ENCODE data around the gene TPP1.

The TPP1 gene

DNA sequence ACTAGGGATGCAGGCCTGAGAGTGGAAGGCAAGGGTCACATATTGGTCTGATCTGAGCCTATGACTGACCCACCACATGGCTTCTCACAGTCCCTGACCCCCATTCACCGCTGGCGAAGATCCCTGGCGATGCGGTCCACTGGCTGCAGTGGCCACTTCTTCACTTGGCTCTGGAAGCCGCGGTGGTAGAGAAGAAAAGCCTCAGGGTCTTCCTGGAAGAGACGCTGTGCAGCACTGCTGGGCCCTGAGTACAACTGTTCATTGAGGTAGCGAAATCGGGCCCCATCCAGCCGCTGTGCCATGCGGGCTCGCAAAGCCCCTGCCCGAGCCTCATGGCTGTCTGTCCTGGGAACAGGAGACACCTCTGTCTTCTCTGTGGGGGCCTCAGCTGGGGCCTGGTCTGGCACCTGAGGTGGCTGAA, 18.2 kb downstream of the TPP1 start:
- DNase-seq (ENCODE audit: low read depth): no peak
- TF ChIP-seq, protein P1, sequence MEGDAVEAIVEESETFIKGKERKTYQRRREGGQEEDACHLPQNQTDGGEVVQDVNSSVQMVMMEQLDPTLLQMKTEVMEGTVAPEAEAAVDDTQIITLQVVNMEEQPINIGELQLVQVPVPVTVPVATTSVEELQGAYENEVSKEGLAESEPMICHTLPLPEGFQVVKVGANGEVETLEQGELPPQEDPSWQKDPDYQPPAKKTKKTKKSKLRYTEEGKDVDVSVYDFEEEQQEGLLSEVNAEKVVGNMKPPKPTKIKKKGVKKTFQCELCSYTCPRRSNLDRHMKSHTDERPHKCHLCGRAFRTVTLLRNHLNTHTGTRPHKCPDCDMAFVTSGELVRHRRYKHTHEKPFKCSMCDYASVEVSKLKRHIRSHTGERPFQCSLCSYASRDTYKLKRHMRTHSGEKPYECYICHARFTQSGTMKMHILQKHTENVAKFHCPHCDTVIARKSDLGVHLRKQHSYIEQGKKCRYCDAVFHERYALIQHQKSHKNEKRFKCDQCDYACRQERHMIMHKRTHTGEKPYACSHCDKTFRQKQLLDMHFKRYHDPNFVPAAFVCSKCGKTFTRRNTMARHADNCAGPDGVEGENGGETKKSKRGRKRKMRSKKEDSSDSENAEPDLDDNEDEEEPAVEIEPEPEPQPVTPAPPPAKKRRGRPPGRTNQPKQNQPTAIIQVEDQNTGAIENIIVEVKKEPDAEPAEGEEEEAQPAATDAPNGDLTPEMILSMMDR (IDR thresholded peaks at IDR 0.05; ENCODE audit: low read length, missing control alignments): no peak
- no peak overlapping the region for H3K4me3 ChIP-seq (replicated peaks; ENCODE audit: low read depth, low read length)

DNA sequence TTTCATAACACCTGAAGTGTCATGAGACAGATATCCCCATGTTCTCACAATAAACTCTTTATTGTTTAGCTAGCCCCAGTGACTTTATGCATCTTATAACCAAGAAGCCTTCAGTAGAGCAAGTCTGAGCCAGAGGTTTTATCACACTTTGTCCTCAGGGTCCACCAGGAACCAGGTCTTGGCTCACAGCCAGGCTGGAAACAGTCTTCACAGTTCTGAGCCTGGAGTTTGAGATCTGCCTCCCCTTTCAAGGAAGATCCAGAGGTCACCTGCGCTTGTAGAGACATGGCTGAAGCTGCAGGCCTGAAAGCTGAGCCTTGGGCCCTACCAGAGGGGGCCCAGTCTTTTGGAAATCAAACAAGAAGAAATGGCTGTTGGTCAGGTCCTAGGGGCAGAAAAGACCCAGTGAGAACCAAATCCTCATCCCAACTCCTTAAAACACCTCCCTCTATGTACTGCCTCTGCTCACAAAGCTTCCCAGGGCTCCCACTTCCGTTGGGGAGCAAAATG, 19.3 kb downstream of the TPP1 start:
- DNase-seq (ENCODE audit: low read depth): no peak
- H3K4me3 ChIP-seq (replicated peaks; ENCODE audit: low read depth, low read length): no peak overlapping the region
- TF ChIP-seq, protein P1 (IDR thresholded peaks at IDR 0.05; ENCODE audit: low read length, missing control alignments): no peak

DNA sequence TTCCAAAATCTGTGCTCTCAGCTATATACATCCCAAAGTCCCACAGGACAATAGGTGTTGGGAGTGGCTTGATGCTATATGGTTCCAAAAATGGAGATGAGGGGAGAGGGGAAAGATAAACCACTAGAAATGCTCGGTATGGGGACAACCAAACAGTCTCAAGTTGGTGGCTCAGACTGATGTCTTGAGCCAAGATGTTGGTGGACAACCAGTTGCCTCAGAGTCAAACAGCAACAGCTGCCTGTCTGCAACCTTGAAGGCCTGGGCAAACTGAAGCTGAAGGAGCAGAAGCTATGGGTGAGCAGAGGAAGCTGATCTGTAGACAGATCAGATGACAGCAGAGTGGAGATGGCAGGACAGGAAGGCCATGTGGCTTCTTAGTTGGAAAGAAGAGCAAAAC, 19.8 kb downstream of the TPP1 start:
- no peak overlapping the region for H3K4me3 ChIP-seq (replicated peaks; ENCODE audit: low read depth, low read length)
- TF ChIP-seq, protein P1 (IDR thresholded peaks at IDR 0.05; ENCODE audit: low read length, missing control alignments): no peak
- no peak for DNase-seq (ENCODE audit: low read depth)

DNA sequence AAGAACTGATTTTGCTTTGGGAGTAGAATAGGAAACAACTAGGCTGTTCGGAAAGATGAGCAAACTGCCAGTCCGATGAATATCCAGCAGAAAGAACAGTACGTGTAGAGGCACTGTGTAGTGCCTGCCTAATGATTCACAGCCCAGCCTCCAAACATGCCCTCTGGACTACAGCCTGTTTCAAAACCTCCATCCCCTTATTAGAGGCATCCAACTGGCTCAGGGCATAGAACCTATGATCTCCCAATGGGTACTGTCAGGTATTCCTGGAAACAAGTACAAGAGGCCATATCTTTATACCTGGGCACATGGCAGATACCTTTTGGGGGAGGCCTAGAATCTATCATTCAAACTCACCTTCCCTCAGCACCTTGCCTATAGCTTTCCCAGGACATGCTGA, 20.7 kb downstream of the TPP1 start:
- TF ChIP-seq, protein P1 (IDR thresholded peaks at IDR 0.05; ENCODE audit: low read length, missing control alignments): no peak
- no peak overlapping the region for H3K4me3 ChIP-seq (replicated peaks; ENCODE audit: low read depth, low read length)
- DNase-seq (ENCODE audit: low read depth): no peak

DNA sequence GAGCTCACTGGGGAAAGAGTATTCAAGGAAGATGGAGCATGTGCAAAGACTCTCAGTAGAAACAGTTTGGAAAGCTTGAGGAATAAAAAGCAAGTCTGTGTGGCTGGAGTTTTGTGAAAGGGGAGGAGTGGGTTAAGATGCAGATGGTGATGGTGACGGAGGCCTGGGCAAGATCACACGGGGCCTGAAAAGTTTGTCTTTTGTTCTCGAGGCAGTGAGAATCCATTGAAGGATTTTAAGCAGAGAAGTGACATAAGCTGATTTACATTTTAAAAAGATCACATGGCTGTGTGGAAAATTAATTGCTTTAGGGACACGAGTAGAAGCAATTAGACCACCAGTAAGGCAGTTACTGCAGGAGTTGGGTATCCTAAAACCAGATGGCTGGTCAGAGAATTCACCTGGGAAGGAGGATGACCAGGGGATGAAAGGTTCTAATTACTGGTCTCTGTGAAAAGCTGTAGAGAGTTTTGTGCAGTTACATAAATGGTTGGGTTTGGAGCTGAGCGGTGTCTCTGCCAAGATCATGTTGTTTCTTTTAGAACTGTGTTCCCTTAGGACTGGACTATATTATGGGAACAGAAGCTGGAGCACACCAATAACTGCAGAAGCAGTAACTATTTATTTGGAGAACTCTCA, 22.9 kb downstream of the TPP1 start:
- no peak overlapping the region for H3K4me3 ChIP-seq (replicated peaks; ENCODE audit: low read depth, low read length)
- no peak for DNase-seq (ENCODE audit: low read depth)
- TF ChIP-seq, protein P1 (IDR thresholded peaks at IDR 0.05; ENCODE audit: low read length, missing control alignments): no peak

DNA sequence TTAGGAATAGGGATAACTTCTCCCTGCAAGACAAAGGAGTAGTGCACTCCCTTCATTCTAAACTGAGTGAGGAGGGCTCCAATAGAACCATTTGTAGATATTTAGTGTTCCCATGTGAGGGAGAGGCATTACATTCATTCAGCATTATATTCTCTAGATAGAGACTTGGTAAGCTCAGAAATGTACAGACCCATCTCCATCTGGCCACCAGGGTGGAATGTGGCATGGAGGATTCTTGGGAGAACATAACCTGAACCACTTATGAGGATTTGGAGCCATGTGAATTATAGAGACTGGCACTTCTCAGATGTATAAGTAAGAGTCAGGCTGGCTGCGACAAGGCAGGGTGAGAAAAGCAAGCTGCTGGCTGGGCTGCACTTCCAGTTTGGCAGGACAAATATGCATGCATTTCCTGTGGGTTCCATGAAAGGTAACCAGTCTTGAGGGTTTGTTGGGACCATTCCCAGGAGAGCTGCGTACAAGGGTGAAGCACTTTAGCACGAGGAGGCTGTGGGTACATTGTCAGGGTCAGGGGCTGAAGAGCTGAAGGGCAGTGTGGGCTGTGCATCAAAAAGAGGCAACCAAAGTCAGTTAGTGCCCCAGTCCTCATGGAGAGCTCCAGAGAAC, 25.0 kb downstream of the TPP1 start:
- DNase-seq (ENCODE audit: low read depth): no peak
- TF ChIP-seq, protein P1 (IDR thresholded peaks at IDR 0.05; ENCODE audit: low read length, missing control alignments): peak; percentile 10
- H3K4me3 ChIP-seq (replicated peaks; ENCODE audit: low read depth, low read length): no peak overlapping the region

Data from fibroblast of pulmonary artery (primary cell).